Activated B cell treated with CpG ODN at 0.5 μM for 24 hours (primary cell): ENCODE measurements around the gene SPAG6. TPM values are rescaled to one million over a fixed set of nuclear protein-coding genes. Genes with fewer than 3 reads are reported as not detected.

Source experiments
- ATAC-seq: fragments of 200-7000 bp; cut with Tn5 transposase; one replicate; pipeline ENCODE4 v1.10.0; 2021; ENCODE audit warnings: low read depth, mild to moderate bottlenecking, moderate library complexity
- CTCF ChIA-PET: fragments of 350-600 bp; sonication (Branson Sonifier 250); formaldehyde crosslinking; loops from one replicate; lab custom pipeline; 2021; ENCODE audit warnings: antibody characterized with exemption; lab: Charles Lee
- POLR2A ChIA-PET: fragments of 350-600 bp; sonication (Branson Sonifier 250); formaldehyde crosslinking; loops from one replicate; lab custom pipeline; 2021; ENCODE audit warnings: antibody characterized with exemption; lab: Charles Lee
- DNase-seq: peaks from one replicate; pipeline ENCODE4 v3.0.0; 2022
- H3K27ac Mint-ChIP-seq: one replicate; pipeline ENCODE4 v1.8.0; 2020; ENCODE audit warnings: mixed read lengths
- H3K27me3 Mint-ChIP-seq: one replicate; pipeline ENCODE4 v1.8.0; 2021; ENCODE audit warnings: mixed read lengths
- H3K36me3 Mint-ChIP-seq: one replicate; pipeline ENCODE4 v1.8.0; 2021; ENCODE audit warnings: low read depth, mixed read lengths
- H3K4me1 Mint-ChIP-seq: one replicate; pipeline ENCODE4 v1.8.0; 2021; ENCODE audit warnings: mixed read lengths
- H3K4me3 Mint-ChIP-seq: one replicate; pipeline ENCODE4 v1.8.0; 2020; ENCODE audit warnings: mild to moderate bottlenecking, mixed read lengths
- H3K9me3 Mint-ChIP-seq: one replicate; pipeline ENCODE4 v1.8.0; 2020; ENCODE audit warnings: mixed read lengths
- CTCF ChIP-seq: fragments of 200-600 bp; IDR thresholded peaks from one replicate; pipeline ENCODE4 v1.8.0; 2022; ENCODE audit warnings: antibody characterized with exemption, mild to moderate bottlenecking
- intact Hi-C: fragments of 100-400 bp; cut with micrococcal nuclease; formaldehyde crosslinking; loops from one replicate; pipeline ENCODE4 v1.15.1; 2024
- total RNA-seq: library from RNA; stranded (reverse); gene quantifications from 2 replicates; pipeline ENCODE4 v1.2.3, GENCODE V29; 2022

The SPAG6 gene
- total RNA-seq, 1 donor from 2014 or later: 0.62 TPM

- ATAC-seq: no peak
- Mint-ChIP-seq H3K9me3 (no peaks in the 10 kb centered on the region), H3K27me3 (no peaks in the 10 kb centered on the region), H3K36me3 (peaks cover 13% of the 10 kb centered on the region), H3K27ac (peak overlapping the region; percentile 89), H3K4me1 (peaks cover 65% of the 10 kb centered on the region), H3K4me3 (peak overlapping the region; percentile 85)
- ChIA-PET POLR2A (interaction anchor here (0.5 to 1.9 kb wide), 6 partner anchors 66 to 316 kb away, joined by 3 to 13 read pairs (median 7); partner anchors contain the start of gene DNAJC1), CTCF (interaction anchor here (1.0 kb wide), 1 partner anchor 18 kb away, joined by 3 read pairs; no protein-coding TSS in a partner anchor)
- intact Hi-C loops: loop anchor here (5.0 to 10.0 kb wide), 3 partner anchors 288 to 775 kb away; partner anchors contain the start of gene MSRB2
- no peak for TF ChIP-seq CTCF
- DNase-seq: no peak
Observed at GRCh38 chr10:22319547-22319979, 25.7 kb upstream of the SPAG6 start.

GRCh38 chr10:22319980-22320558 is 25.2 kb upstream of the SPAG6 start:
- Mint-ChIP-seq H3K4me1 (peaks cover 66% of the 10 kb centered on the region), H3K27me3 (no peaks in the 10 kb centered on the region), H3K27ac (peak overlapping the region; percentile 89), H3K9me3 (no peaks in the 10 kb centered on the region), H3K36me3 (peaks cover 13% of the 10 kb centered on the region), H3K4me3 (peak overlapping the region; percentile 85)
- intact Hi-C loops: loop anchor here (5.0 to 10.0 kb wide), 4 partner anchors 287 to 775 kb away; partner anchors contain the start of gene MSRB2
- ATAC-seq (no peak), DNase-seq (no peak)
- ChIA-PET CTCF (interaction anchor here (1.0 kb wide), 1 partner anchor 18 kb away, joined by 3 read pairs; no protein-coding TSS in a partner anchor), POLR2A (interaction anchor here (0.5 to 1.9 kb wide), 6 partner anchors 66 to 316 kb away, joined by 3 to 13 read pairs (median 7); partner anchors contain the start of gene DNAJC1)
- TF ChIP-seq CTCF: no peak

GRCh38 chr10:22320591-22321155 is 24.6 kb upstream of the SPAG6 start, which contains the start of gene BMI1:
Gene BMI1, plus strand, starts transcription at chr10:22321099. Its CDS starts 5,351 bp downstream, at chr10:22326450.
- CTCF ChIA-PET: no interaction called here
- H3K4me3 Mint-ChIP-seq: peak within 1 kb of the TSS; percentile 88
- peaks cover 61% of the 10 kb centered on the region for H3K4me1 Mint-ChIP-seq
- H3K36me3 Mint-ChIP-seq: peaks cover 11% of the 10 kb centered on the region
- peak within 1 kb of the TSS; percentile 89 for H3K27ac Mint-ChIP-seq
- POLR2A ChIA-PET: interaction anchor here (0.6 to 2.8 kb wide), 11 partner anchors 20 to 610 kb away, joined by 3 to 41 read pairs (median 9); no protein-coding TSS in a partner anchor
- TF ChIP-seq CTCF: no peak
- intact Hi-C loops: loop anchor here (1.0 to 5.0 kb wide), 5 partner anchors 20 to 402 kb away; partner anchors contain the start of gene DNAJC1
- no peaks in the 10 kb centered on the region for H3K9me3 Mint-ChIP-seq
- no peaks in the 10 kb centered on the region for H3K27me3 Mint-ChIP-seq
- ATAC-seq (peak; percentile 27), DNase-seq (peak; percentile 63)

- Mint-ChIP-seq H3K27ac (peak overlapping the region; percentile 88), H3K9me3 (no peaks in the 10 kb centered on the region), H3K27me3 (no peaks in the 10 kb centered on the region), H3K36me3 (peaks cover 11% of the 10 kb centered on the region), H3K4me3 (peak overlapping the region; percentile 88), H3K4me1 (peaks cover 65% of the 10 kb centered on the region)
- TF ChIP-seq CTCF: no peak
- CTCF ChIA-PET: no interaction called here
- POLR2A ChIA-PET: interaction anchor here (0.6 to 2.8 kb wide), 7 partner anchors 19 to 610 kb away, joined by 4 to 41 read pairs (median 19); no protein-coding TSS in a partner anchor
- intact Hi-C loops: loop anchor here (1.0 to 5.0 kb wide), 5 partner anchors 19 to 401 kb away; partner anchors contain the start of gene DNAJC1
- DNase-seq (peak; percentile 69), ATAC-seq (peak; percentile 26)
Observed at GRCh38 chr10:22321156-22321923, 24.0 kb upstream of the SPAG6 start.
